Inflammatory macrophage treated with lipopolysaccharide for 4 hours (primary cell): Measurements from ENCODE around the gene DENND4A.
A peak's percentile ranks its signal among the peaks of the same experiment; 100 is the strongest.
"Not testable (repeated sequence)": the region's sequence is repeated elsewhere in the genome, so short reads cannot be mapped to it uniquely, and the experiment has no call there.

Experiments used
- DNase-seq: peaks from one replicate; pipeline ENCODE4 v3.0.0-alpha.2; 2020

DENND4A gene

GRCh38 chr15:65787260-65787659, 4.8 kb downstream of the DENND4A start:
- DNase-seq: peak; percentile 23

- no peak for DNase-seq
These were observed 6.9 kb downstream of the DENND4A start for GRCh38 chr15:65785151-65785550.

- no peak for DNase-seq
These were observed 8.2 kb downstream of the DENND4A start for GRCh38 chr15:65783872-65784271.

GRCh38 chr15:65782096-65782495, 10.0 kb downstream of the DENND4A start:
- no peak for DNase-seq

DNA sequence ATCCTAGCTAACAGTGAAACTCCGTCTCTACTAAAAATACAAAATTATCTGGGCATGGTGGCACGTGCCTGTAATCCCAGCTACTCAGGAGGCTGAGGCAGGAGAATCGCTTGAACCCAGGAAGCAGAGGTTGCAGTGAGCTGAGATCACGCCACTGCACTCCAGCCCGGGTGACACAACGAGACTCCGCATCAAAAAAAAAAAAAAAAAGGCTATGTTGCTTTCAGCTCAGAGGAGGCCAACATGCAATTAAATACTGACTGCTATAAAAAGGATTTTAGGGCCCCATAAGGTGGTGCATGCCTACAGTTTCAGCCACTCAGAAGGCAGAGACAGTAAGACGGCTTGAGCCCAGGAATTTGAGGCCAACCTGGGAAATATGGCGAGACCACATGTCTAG, 13.4 kb downstream of the DENND4A start:
- DNase-seq: not testable (repeated sequence)

- DNase-seq: no peak
These were observed 13.8 kb downstream of the DENND4A start for GRCh38 chr15:65778269-65778668.

DNA sequence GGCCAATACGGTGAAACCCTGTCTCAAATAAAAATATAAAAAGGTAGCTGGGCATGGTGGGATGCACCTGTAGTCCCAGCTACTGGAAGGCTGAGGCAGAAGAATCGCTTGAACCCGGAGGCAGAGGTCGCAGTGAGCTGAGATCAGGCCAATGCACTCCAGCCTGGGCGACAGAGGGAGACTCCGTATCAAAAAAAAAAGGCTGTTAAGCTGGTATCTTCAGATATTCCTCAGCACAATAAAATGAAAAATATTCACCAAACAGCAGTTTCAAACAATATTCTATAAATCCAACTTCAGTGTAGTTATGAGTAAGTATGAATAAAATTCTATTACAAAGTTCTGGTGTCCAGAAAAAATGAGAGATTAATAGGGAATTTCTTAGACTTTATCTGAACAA, 14.2 kb downstream of the DENND4A start:
- no peak for DNase-seq

DNA sequence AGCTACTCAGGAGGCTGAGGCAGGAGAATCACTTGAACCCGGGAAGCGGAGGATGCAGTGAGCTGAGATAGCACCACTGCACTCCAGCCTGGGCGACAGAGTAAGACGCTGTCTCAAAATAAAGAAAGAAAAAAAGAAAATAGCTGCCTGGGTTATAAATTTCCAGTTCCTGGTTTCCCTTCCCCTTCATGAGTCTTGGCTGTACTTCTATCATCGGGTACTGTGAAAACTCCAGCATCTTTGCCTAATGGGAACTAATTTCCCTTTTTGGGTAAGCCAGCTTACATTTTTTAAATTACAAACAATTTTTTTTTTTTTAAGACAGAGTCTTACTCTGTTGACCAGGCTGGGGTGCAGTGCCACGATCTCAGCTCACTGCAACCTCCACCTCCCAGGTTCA, 15.0 kb downstream of the DENND4A start:
- DNase-seq: peak; percentile 78

- no peak for DNase-seq
These were observed 18.5 kb downstream of the DENND4A start for GRCh38 chr15:65773386-65774111.

DNA sequence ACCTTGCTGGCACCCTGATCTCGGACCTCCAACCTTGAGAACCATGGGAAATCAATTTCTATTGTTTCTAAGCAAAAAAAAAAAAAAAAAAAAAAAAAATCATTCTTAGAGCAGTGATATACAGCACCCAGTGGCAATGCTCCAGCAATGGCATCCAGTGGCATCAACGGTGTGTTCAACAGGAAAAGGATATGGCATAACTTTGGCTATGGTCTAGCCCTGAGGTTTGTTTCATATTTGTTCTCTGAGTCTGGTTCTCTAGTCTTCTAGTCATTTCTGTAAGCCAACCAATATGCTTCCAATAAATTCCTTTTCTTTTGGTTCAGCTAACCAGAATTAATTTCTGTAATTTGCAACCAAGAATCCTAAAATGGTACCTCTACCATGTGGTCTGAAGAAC, 19.2 kb downstream of the DENND4A start:
- DNase-seq: no peak

DNA sequence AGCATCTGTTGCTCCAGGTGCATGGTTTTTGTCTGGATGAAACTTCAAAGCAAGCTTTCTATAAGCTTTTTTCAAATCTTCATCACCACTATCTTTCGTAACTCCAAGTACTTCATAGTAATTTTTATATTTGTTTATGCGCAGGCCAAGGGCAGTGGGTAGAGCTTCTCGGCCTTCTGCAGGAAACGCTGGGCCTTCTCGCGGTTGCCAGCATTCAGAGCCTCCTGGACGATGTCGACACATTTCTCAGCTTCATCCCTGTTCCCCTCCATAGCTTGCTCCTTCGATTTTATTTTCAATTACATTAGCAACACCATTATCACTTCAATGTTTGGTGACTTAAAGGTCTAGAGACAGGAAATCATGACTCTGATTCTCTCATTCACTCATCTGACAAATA, 20.2 kb downstream of the DENND4A start:
- no peak for DNase-seq

DNA sequence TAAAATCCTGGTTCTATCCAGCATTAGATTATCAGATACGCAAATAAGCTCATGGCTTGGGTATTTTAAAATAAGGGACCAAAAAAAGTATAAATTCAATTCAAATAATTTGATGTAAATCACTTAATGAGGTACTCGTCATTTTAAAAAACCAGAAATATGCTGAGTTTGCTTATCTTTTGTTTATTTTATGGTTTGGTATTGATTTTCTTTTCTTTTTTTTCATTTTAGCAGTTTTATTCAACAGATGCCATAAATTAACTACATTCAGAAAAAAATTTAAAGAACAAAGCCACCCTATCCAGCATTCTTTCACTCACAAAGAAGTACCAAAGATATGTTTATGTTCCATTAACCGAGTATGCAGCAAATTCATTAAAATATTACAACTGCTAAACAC, 22.6 kb downstream of the DENND4A start:
- DNase-seq: no peak

GRCh38 chr15:65767895-65768294, 24.2 kb downstream of the DENND4A start:
- no peak for DNase-seq

- no peak for DNase-seq
These were observed 24.9 kb downstream of the DENND4A start for GRCh38 chr15:65767264-65767595.

DNA sequence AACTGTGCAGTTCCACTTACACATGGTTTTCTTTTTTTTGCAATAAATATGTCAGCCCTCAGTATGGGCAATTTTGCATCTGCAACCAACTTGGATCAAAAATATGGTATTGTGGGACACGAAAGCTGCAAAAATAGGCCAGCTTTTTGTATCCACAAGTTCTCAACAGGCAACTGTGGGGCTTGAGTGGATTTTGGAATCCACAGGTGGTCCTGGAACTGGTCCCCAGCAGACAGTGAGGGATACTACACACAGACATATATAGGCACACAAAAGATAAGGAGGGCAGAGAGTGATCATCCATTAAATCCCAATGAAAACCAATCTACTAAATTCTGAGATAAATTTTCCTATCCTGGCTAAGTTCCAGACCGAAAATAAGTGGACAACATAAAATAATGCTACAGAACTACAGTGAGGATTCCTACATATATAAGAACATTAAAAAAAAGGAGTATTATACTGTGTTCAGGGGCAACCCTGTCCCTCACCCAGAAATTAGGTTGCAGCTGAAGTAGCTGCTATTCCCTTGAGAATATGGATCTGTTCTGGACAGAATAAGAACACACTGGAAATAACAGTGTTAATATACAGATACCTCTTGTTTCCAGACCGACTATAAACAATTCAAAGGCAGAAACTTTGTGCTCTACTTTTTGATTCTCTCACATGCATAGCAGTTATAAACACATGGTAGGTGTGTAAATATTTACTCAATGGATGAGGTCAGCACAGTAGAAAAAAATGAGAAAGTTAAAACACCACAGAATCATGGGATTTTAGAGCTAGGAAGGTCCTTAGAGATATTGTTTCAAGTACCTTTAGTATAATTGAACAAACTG, 25.4 kb downstream of the DENND4A start:
- DNase-seq: no peak

DNA sequence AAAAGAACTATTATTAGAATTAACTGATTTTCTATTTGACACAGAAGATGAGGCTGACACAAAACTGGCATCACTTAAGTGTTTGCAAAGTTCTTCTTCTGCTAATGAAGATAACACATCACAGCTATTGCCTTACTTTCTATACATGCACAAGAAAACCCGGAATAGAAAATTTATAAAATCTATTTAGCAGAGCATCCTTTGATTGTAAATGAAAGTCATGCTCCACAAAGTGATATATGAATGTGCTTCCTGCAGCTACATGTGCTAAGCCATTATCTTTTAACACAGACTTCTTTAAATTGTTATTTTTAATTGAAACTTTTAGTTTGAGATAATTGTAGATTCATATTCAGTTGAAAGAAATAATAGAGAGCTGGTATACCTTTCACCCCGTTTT, 27.0 kb downstream of the DENND4A start:
- DNase-seq: no peak

DNA sequence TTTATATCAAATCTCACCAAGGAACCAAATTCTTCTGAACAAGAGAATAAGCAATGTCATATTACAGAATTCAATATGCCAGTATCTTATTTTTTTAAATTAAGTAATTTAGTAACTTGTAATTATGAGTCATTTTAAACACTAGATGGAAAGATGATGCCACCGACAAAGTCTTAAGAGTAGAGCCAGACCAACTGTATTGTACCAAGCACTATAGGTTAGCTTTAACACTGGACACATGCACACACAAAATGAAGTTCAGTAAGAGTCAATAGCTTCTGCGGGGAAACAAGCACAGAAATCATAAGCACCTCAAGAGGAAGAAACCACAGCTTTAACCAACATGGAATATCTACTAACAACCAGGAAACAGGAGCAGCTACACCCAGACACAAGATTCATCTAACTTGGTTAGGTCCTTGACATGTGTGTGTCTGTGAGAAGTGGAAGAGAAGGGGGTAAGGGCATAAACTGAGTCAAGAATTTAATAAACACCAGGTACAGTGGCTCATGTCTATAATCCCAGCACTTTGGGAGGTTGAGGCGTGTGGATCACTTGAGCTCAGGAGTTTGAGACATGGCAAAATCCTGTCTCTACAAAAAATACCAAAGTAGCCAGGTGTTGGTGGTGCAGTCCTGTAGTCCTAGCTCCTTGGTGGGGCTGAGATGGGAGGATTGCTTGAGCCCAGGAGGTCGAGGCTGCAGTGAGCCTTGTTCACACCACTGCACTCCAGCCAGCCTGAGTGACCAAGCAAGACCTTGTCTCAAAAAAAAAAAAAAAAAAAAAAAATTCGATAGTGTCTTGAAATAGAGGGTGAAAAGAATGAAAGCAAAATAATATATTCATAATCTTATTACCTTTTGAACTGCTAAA, 28.9 kb downstream of the DENND4A start:
- no peak for DNase-seq

DNA sequence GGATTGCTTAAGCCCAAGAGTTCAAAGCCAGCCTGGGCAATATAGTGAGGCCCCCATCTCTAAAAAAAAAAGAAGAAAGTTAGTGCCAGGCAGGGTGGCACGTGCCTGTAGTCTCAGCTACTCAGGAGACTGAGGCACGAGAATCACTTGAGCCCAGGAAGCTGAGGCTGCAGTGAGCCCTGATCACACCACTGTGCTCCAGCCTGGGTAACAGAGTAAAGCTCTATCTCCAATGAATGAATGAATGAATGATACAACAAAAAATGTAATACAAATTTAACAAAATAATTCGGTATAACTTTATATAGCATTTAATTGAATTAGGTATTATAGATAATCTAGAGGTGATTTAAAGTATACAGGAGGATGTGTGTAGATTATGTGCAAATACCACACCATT, 29.7 kb downstream of the DENND4A start:
- no peak for DNase-seq

GRCh38 chr15:65761210-65761926, 30.7 kb downstream of the DENND4A start:
- no peak for DNase-seq

GRCh38 chr15:65759441-65759840, 32.7 kb downstream of the DENND4A start:
- no peak for DNase-seq

DNA sequence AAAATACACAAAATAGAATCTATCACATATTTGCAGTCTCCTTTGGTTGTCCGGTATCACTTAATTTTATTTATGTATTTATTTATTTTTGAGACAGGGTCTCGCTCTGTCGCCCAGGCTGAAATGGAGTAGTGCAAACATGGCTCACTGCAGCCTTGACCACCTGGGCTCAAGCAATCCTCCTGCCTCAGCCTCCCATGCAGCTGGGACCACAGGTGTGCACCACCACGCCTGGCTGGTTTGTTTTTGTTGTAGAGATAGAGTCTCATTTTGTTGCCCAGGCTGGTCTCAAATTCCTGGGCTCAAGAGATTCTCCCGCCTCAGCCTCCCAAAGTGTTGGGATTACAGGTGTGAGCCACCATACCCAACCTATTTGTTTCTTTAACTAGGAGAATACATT, 33.9 kb downstream of the DENND4A start:
- DNase-seq: no peak

DNA sequence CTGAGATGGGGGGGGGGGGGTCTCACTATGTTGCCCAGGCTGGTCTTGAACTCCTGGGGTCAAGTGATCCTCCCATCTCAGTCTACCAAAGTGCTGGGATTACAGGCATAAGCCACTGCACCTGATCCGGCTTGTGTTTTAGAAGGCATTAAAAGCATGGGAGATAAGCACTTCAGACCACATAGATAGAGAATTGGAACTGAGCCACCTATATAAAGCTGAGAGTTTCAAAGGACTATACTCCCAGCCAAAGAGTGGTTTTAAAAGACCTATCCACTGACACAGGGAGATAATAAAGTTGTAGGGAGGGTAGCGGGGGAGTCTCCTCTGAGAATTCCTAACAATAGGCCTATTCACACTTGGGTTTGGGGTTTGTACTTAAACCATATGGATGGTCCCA, 34.8 kb downstream of the DENND4A start:
- DNase-seq: no peak

- DNase-seq: no peak
These were observed 39.9 kb downstream of the DENND4A start for GRCh38 chr15:65752151-65752700.
